ENCODE data around the gene PZP.
A peak's percentile ranks its signal among the peaks of the same experiment; 100 is the strongest.

The PZP gene

GRCh38 chr12:9115731-9116559 is 92.2 kb downstream of the PZP start, which contains the start of gene A2M:
A2M (minus strand) TSS chr12:9115919; CDS start chr12:9115849, 70 bp downstream.
- DNase-seq (ENCODE audit: low spot score), result no peak
- TF ChIP-seq, protein P1, sequence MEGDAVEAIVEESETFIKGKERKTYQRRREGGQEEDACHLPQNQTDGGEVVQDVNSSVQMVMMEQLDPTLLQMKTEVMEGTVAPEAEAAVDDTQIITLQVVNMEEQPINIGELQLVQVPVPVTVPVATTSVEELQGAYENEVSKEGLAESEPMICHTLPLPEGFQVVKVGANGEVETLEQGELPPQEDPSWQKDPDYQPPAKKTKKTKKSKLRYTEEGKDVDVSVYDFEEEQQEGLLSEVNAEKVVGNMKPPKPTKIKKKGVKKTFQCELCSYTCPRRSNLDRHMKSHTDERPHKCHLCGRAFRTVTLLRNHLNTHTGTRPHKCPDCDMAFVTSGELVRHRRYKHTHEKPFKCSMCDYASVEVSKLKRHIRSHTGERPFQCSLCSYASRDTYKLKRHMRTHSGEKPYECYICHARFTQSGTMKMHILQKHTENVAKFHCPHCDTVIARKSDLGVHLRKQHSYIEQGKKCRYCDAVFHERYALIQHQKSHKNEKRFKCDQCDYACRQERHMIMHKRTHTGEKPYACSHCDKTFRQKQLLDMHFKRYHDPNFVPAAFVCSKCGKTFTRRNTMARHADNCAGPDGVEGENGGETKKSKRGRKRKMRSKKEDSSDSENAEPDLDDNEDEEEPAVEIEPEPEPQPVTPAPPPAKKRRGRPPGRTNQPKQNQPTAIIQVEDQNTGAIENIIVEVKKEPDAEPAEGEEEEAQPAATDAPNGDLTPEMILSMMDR (IDR thresholded peaks at IDR 0.05), result no peak
- Histone ChIP-seq H3K27ac (peak within 1 kb of the TSS; percentile 77 to 90), H3K4me3 (peak within 1 kb of the TSS; percentile 69)

DNA sequence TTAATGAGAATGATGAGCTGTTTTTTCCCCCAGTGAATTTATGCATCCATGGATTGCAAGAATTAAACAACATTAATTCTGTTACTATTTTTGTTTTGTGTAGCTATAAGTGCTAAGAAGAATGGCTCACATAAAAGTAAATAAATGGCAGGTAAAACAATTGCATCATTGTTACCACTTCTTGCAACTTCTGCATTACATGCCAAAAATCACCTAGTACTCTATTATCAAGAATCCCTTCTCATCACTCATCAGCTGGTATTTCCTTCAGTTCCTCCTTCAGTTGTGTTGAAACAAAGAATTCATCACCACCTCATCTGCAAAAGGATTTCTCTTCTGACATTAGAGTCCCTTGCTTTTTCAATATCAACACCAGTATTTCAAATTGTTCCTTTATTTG is 93.2 kb downstream of the PZP start:
- DNase-seq (ENCODE audit: low spot score), result no peak
- TF ChIP-seq, protein P1 (IDR thresholded peaks at IDR 0.05), result no peak
- Histone ChIP-seq H3K4me3 (peak overlapping the region; percentile 69), H3K27ac (peak overlapping the region; percentile 71 to 77)

DNA sequence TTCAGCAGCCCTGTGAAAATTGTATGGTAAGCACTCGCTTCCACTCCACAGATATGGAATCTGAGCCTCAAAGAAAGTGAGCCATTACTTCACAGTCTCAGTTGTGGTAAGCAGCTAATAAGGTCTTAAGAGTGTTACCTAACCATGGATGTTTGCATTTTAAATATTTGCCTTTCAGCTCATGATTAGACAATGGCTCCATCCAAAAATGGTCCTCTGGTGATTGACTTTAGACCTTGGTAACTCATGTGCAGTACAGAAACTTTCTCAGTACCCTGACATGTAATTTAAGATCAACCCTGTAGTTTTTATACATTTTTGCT is 94.2 kb downstream of the PZP start:
- Histone ChIP-seq H3K4me3 (peak overlapping the region; percentile 69), H3K27ac (peak overlapping the region in 1 of 2 donors; percentile 36)
- TF ChIP-seq, protein P1 (IDR thresholded peaks at IDR 0.05), result no peak
- DNase-seq (ENCODE audit: low spot score), result no peak

GRCh38 chr12:9113296-9113986 is 94.8 kb downstream of the PZP start:
- TF ChIP-seq, protein P1 (IDR thresholded peaks at IDR 0.05), result no peak
- DNase-seq (ENCODE audit: low spot score), result no peak
- H3K4me3 ChIP-seq, result peak overlapping the region; percentile 69
- H3K27ac ChIP-seq, result peak overlapping the region in 1 of 2 donors; percentile 36

GRCh38 chr12:9112076-9112853 is 95.9 kb downstream of the PZP start:
- TF ChIP-seq, protein P1 (IDR thresholded peaks at IDR 0.05), result no peak
- Histone ChIP-seq H3K27ac (peak overlapping the region in 1 of 2 donors; percentile 11), H3K4me3 (peak overlapping the region; percentile 48)
- DNase-seq (ENCODE audit: low spot score), result no peak

DNA sequence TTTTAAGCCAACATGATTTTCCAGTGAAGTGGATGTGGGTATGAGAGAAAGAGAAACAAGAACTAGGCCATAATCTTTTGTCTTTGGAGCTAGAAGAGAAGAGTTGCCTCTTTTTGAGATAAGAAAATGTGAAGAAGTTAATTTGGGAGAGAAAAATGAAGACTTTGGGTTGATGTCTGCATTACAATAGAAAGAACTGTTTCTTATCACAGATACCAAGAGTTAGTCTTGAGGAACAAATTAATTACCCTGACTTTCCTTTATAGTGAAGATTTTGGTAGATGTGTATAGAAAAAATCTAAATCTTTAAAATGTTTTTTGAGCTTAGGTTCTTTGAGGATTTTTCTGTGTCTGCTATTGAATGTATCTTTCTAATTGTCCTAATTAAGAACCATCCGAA is 96.7 kb downstream of the PZP start:
- TF ChIP-seq, protein P1 (IDR thresholded peaks at IDR 0.05), result no peak
- Histone ChIP-seq H3K27ac (peak overlapping the region in 1 of 2 donors; percentile 15), H3K4me3 (no peak overlapping the region)
- no peak for DNase-seq (ENCODE audit: low spot score)

All from coronary artery (tissue), 2 donors.